Fibroblast of lung (primary cell): ENCODE data around the gene PIGC.

Experiments
- EZH2 ChIP-seq: IDR thresholded peaks from 2 replicates; pipeline ENCODE4 v1.5.1; 2012; ENCODE audit warnings: low read length, control low read depth, mild to moderate bottlenecking; ENCODE audit errors: missing control alignments
- TF ChIP-seq, protein P1 (sequence below), 2 donors: IDR thresholded peaks in 1 of 2; conservative IDR thresholded peaks in 1 of 2; 1 replicate in 1 of 2; 2 replicates in 1 of 2; pipeline ENCODE4 v1.5.1; 2011 to 2012; ENCODE audit warnings: low read length in 2 of 2, control low read depth in 1 of 2, inconsistent platforms in 1 of 2, low read depth in 1 of 2, mild to moderate bottlenecking in 1 of 2

DNA sequence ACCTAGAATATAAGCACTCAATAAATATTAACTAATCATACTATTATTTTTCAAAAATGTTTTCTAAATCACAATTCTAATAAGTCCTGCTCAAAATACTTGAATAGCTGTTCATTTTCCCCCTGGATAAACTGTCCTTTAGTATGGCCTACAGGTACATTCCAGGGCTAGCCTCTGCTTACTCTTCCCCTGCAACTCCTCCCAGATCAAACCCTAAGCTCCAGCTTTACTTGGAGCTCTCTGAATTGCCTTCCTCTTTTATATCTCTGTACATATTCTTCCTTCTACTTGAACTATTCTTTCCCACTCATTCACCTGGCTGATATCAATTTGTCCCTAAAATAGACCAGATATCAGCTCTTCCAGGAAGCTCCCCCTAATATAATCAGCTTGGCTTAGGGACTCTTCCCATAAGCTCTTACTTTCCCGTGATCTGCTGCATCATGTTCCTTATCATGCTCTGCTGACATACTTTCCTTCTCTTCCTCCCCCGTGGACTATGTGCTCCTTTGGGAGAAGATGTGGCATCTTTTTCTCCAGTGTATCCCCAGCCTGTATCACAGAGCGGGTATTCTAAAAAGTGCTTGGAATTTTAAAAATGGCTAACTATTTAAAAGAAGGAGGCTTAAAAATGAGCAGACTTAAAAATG, 43.1 kb upstream of the PIGC start:
- TF ChIP-seq, protein P1, sequence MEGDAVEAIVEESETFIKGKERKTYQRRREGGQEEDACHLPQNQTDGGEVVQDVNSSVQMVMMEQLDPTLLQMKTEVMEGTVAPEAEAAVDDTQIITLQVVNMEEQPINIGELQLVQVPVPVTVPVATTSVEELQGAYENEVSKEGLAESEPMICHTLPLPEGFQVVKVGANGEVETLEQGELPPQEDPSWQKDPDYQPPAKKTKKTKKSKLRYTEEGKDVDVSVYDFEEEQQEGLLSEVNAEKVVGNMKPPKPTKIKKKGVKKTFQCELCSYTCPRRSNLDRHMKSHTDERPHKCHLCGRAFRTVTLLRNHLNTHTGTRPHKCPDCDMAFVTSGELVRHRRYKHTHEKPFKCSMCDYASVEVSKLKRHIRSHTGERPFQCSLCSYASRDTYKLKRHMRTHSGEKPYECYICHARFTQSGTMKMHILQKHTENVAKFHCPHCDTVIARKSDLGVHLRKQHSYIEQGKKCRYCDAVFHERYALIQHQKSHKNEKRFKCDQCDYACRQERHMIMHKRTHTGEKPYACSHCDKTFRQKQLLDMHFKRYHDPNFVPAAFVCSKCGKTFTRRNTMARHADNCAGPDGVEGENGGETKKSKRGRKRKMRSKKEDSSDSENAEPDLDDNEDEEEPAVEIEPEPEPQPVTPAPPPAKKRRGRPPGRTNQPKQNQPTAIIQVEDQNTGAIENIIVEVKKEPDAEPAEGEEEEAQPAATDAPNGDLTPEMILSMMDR (conservative IDR thresholded peaks at IDR 0.05 in 1 of 2, IDR thresholded peaks at IDR 0.05 in 1 of 2; ENCODE audit: low read depth in 1 of 2, low read length in 2 of 2), result no peak
- TF ChIP-seq EZH2, result no peak
